ENCODE data around the gene SLC2A6.

The SLC2A6 gene

GRCh38 chr9:133496861-133497842, 18.3 kb upstream of the SLC2A6 start:
- in situ Hi-C loops (cut with HindIII; ENCODE audit: low sequenced_read_pairs): loop anchor here (10.0 kb wide), 1 partner anchor 122 kb away; the partner anchor contains the start of genes STKLD1 and SURF4

DNA sequence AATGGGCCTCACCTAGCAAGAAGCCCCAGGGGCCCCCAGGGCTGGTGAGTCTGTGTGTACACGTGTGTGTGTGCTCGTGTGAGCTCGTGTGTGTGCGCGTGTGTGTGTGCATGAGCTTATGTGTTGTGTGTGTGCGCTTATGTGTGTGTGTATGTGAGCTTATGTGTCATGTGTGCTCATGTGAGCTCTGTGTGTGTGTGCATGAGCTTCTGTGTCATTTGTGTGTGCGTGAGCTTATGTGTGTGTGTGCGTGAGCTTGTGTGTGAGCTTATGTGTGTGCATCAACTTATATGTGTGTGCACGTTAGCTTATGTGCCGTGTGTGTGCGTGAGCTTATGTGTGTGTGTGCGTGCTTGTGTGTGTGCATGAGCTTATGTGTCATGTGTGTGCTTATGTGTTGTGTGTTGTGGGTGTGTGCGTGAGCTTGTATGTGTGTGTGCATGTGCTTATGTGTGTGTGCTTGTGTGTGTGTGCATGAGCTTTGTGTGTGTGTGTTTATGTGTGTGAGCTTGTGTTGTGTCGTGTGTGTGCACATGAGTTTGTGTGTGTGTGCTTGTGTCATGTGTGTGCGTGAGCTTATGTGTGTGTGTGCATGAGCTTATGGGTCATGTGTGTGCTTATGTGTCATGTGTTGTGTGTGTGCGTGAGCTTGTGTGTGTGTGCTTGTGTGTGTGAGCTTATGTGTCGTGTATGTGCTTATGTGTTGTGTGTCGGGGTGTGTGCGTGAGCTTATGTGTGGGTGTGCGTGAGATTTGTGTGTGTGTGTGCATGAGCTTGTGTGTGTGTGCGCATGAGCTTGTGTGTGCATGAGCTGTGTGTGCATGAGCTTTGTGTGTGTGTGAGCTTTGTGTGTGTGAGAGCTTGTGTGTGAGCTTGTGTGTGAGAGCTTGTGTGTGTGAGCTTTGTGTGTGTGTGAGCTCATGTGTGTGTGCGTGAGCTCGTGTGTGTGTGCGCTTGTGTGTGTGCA, 16.7 kb upstream of the SLC2A6 start:
- in situ Hi-C loops (cut with HindIII; ENCODE audit: low sequenced_read_pairs): loop anchor here (10.0 kb wide), 1 partner anchor 121 kb away; the partner anchor contains the start of genes STKLD1 and SURF4

GRCh38 chr9:133494636-133495326, 15.9 kb upstream of the SLC2A6 start:
- in situ Hi-C loops (cut with HindIII; ENCODE audit: low sequenced_read_pairs): loop anchor here (10.0 kb wide), 1 partner anchor 120 kb away; the partner anchor contains the start of genes STKLD1 and SURF4

GRCh38 chr9:133493845-133494540, 15.1 kb upstream of the SLC2A6 start:
- in situ Hi-C loops (cut with HindIII; ENCODE audit: low sequenced_read_pairs): loop anchor here (10.0 kb wide), 1 partner anchor 119 kb away; the partner anchor contains the start of genes STKLD1 and SURF4

- in situ Hi-C loops (cut with HindIII; ENCODE audit: low sequenced_read_pairs): loop anchor here (10.0 kb wide), 1 partner anchor 119 kb away; the partner anchor contains the start of genes STKLD1 and SURF4
These were observed 14.5 kb upstream of the SLC2A6 start for GRCh38 chr9:133493428-133493827.

- in situ Hi-C loops (cut with HindIII; ENCODE audit: low sequenced_read_pairs): loop anchor here (10.0 kb wide), 1 partner anchor 118 kb away; the partner anchor contains the start of genes STKLD1 and SURF4
These were observed 13.4 kb upstream of the SLC2A6 start for GRCh38 chr9:133492061-133493021.

DNA sequence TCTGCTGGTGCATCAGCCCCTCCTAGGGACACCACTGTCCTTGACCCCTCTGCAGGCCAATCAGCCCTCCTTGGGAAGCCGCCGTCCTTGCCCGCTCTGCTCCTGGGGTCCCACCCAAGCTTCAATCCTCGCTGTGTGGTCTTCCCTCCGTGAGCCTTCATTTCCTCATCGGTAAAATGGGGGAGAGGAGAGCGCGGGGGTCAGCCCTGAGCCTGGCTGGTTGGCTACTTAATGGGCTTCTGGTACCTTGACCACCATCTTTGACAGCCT, 12.7 kb upstream of the SLC2A6 start:
- in situ Hi-C loops (cut with HindIII; ENCODE audit: low sequenced_read_pairs): loop anchor here (10.0 kb wide), 1 partner anchor 117 kb away; the partner anchor contains the start of genes STKLD1 and SURF4

DNA sequence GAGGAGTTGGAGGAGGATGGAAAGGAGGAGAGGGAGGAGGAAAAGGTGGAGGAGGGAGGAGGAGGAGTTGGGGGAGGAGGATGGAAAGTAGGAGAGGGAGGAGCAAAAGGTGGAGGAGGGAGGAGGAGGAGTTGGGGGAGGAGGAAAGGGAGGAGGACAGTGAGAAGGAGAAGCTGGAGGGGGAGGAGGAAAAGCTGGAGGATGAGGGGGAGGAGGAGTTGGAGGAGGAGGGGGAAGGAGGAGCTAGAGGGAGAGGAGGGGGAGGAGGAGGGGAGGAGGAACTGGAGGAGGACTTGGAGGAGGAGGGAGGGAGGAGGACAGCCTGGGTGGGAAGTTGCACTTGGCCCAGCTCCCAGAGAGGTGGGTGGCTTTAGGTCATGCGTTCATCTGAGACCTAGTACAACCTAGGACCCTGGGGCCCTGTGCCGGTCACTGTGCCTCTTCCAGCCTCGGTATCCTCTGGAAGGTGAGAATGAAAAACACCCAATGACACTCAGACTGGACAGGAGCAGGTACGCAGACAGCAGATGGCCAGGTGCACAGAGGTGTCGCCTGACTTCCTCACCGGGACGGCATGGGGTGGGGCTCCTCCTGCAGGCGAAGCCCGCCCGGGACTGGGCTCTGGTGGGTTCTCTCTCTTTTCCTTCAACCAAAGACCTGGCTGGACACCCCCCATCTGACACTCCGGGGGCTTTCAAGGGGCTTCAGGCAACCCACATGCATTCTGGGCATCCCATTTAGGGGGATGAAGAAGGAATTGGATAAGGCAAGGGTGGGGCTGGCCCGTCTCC, 12.2 kb upstream of the SLC2A6 start:
- in situ Hi-C loops (cut with HindIII; ENCODE audit: low sequenced_read_pairs): loop anchor here (10.0 kb wide), 1 partner anchor 116 kb away; the partner anchor contains the start of genes STKLD1 and SURF4

DNA sequence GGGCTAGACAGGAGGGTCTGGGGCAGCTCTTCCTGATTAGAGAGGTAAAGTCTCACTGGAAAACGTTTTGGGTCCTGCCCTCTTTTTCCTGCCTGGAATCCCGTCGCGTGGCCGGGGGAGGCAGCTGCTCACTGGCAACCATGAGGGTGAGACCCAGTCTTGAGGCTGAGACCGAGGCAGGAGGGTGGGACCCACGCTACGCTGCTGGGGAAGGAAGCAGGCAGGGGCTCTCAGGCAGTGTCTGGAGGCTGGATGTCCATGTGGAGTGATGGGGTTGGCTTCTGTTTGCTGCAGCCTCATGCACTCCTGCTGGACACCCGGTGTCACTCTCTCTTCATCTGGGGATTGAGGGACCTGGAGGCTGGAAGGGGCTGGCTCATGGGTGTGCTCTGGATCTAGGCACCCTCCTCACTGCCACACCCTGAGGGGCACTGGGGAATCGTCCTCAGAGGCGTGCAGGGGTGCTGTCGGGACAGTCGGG, 11.3 kb upstream of the SLC2A6 start:
- in situ Hi-C loops (cut with HindIII; ENCODE audit: low sequenced_read_pairs): loop anchor here (10.0 kb wide), 1 partner anchor 115 kb away; the partner anchor contains the start of genes STKLD1 and SURF4

GRCh38 chr9:133489253-133490190, 10.6 kb upstream of the SLC2A6 start:
- in situ Hi-C loops (cut with HindIII; ENCODE audit: low sequenced_read_pairs): loop anchor here (10.0 kb wide), 1 partner anchor 115 kb away; the partner anchor contains the start of genes STKLD1 and SURF4

DNA sequence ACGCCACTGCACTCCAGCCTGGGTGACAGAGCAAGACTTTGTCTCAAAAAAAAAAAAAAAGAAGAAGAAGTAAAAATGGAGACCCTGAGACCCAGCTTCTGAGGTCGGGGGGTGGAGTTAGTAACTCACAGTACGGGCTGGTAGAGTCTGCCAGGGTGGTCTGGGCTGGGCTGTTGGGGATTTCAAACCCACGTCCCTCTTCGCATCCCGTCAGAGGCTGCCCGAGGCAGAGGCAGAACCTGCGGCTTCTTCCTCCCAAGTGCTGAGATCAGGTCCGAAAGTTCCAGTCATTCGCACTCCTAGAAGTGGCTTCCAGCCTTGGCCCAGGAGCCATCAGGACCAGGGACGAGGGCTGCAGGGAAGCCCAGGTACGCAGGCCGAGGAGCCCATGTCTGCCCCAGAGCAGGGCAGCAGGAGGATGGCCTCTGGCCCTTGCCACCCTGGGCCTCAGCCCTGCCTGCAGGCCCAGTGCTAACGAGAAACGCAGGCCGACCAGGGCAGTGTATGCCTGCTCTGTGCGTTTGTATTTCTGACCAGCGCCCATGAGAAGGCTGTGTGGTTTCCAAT, 9.9 kb upstream of the SLC2A6 start:
- in situ Hi-C loops (cut with HindIII; ENCODE audit: low sequenced_read_pairs): no loop called here

DNA sequence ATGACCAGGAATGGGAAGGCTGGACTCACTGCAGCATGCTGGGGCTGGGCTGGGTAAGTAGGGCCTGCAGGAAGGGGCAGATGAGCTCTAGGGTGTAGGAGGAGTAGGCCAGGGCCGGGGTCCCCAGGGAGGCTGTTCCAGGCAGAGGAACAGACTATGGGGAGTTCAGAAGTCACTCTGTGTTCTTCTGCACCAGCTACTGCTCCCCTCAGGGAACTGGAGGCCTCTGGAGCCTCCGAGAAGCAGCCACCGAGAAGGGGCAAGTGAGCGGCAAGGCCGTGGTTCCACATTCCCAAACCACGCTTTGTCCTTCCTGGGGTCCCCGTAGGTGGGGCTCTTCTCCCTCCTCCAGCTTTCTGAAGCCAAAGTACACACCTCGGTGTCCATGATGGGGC, 8.4 kb upstream of the SLC2A6 start:
- in situ Hi-C loops (cut with HindIII; ENCODE audit: low sequenced_read_pairs): no loop called here

DNA sequence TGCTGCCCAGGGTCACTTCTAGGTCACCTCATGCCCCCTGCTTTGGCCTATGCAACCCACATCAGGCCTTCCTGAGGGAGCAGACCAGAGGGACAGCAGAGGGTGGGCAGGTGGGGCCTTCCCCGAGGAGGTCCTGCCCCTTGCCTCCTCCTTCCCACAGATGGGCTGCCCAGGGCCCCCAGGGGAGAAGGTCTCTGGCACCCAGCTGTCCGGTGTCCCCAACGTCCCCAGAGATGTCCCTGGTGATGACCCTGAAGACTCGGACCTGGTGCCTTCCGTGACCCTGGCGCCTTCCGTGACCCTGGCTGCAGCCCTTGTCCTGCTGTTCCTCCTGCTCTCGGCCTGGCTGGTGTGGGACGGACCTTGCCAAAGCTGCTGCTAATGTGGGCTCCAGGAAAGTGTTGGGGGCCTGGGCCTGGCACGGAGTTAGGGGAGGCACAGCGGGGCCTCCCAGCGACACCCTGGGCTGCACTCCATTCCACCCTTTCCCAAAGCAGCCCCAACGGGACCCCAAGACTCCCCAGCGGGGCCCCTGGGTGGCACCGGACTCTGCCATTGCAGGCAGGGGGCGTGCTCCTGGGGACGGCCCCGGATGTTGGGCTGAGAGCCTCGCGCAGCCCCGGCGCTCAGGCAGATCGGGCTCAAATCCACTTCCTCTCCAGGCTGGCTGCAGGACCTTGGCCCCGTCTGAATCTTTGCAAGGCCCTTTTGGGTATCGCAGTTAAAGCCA, 6.8 kb upstream of the SLC2A6 start:
- in situ Hi-C loops (cut with HindIII; ENCODE audit: low sequenced_read_pairs): no loop called here

- in situ Hi-C loops (cut with HindIII; ENCODE audit: low sequenced_read_pairs): no loop called here
These were observed 6.0 kb upstream of the SLC2A6 start for GRCh38 chr9:133484671-133485437.

- in situ Hi-C loops (cut with HindIII; ENCODE audit: low sequenced_read_pairs): no loop called here
These were observed 4.7 kb upstream of the SLC2A6 start for GRCh38 chr9:133483611-133484010.
